Neuronal stem cell (in vitro differentiated cells): ENCODE data around the gene CCDC85B.

Experiments
- DNase-seq: peaks from one replicate; pipeline ENCODE4 v3.0.0-alpha.2; 2013; ENCODE audit warnings: low spot score
- H2AFZ ChIP-seq: one replicate; pipeline ENCODE4 v1.6.1; 2013; ENCODE audit warnings: mild to moderate bottlenecking, low read length, inconsistent platforms
- H2AK5ac ChIP-seq: 2 replicates; pipeline ENCODE4 v1.6.1; 2013; ENCODE audit warnings: low read depth, mild to moderate bottlenecking, inconsistent platforms, low read length, moderate library complexity, mixed read lengths
- H2BK120ac ChIP-seq: 2 replicates; pipeline ENCODE4 v1.6.1; 2013; ENCODE audit warnings: low read depth, mild to moderate bottlenecking, inconsistent platforms, low read length, moderate library complexity, mixed read lengths
- H2BK12ac ChIP-seq: one replicate; pipeline ENCODE4 v1.6.1; 2013; ENCODE audit warnings: low read length, inconsistent platforms
- H2BK15ac ChIP-seq: 2 replicates; pipeline ENCODE4 v1.6.1; 2013; ENCODE audit warnings: mild to moderate bottlenecking, low read length, inconsistent platforms, mixed read lengths
- H2BK5ac ChIP-seq: one replicate; pipeline ENCODE4 v1.6.1; 2013; ENCODE audit warnings: inconsistent platforms, mild to moderate bottlenecking, low read length, moderate library complexity
- H3K14ac ChIP-seq: one replicate; pipeline ENCODE4 v1.6.1; 2013; ENCODE audit warnings: low read length, inconsistent platforms
- H3K18ac ChIP-seq: 2 replicates; pipeline ENCODE4 v1.6.1; 2013; ENCODE audit warnings: low read length, inconsistent platforms
- H3K23ac ChIP-seq: 2 replicates; pipeline ENCODE4 v1.6.1; 2013; ENCODE audit warnings: low read depth, mild to moderate bottlenecking, mixed read lengths, low read length, inconsistent platforms; ENCODE audit not compliant: poor library complexity
- H3K27ac ChIP-seq: replicated peaks from 3 replicates; pipeline ENCODE4 v1.5.1; 2013; ENCODE audit warnings: low read length, inconsistent platforms
- H3K27me3 ChIP-seq, 3 experiments: 2 replicates each; pipeline ENCODE4 v1.6.1; 2013; ENCODE audit warnings: low read length in 3 of 3, mild to moderate bottlenecking in 2 of 3, inconsistent platforms in 1 of 3, low read depth in 1 of 3, mixed read lengths in 1 of 3, moderate library complexity in 1 of 3; ENCODE audit not compliant: control insufficient read depth in 3 of 3, insufficient read depth in 3 of 3
- H3K36me3 ChIP-seq, 2 donors: replicated peaks in 1 of 2; 2 replicates each; pipeline ENCODE4 v1.6.1; 2013; ENCODE audit warnings: low read length in 2 of 2; ENCODE audit not compliant: control insufficient read depth in 2 of 2, insufficient read depth in 2 of 2
- H3K4ac ChIP-seq: 2 replicates; pipeline ENCODE4 v1.6.1; 2013; ENCODE audit warnings: inconsistent platforms, mild to moderate bottlenecking, low read length, moderate library complexity
- H3K4me1 ChIP-seq, 2 donors: 1 replicate in 1 of 2; 2 replicates in 1 of 2; pipeline ENCODE4 v1.6.1; 2013; ENCODE audit warnings: low read length in 2 of 2, low read depth in 1 of 2; ENCODE audit not compliant: control insufficient read depth in 2 of 2, insufficient read depth in 1 of 2
- H3K4me2 ChIP-seq: one replicate; pipeline ENCODE4 v1.6.1; 2013; ENCODE audit warnings: mild to moderate bottlenecking, low read length, inconsistent platforms; ENCODE audit not compliant: insufficient read depth, poor library complexity, severe bottlenecking
- H3K4me3 ChIP-seq, 2 donors: 2 replicates each; pipeline ENCODE4 v1.5.1; 2013; ENCODE audit warnings: low read length in 2 of 2, mild to moderate bottlenecking in 2 of 2, inconsistent platforms in 1 of 2, moderate library complexity in 1 of 2
- H3K79me1 ChIP-seq: one replicate; pipeline ENCODE4 v1.6.1; 2013; ENCODE audit warnings: low read depth, mild to moderate bottlenecking, inconsistent platforms, low read length, moderate library complexity
- H3K9ac ChIP-seq: one replicate; pipeline ENCODE4 v1.6.1; 2013; ENCODE audit warnings: mild to moderate bottlenecking, low read depth, low read length, inconsistent platforms; ENCODE audit not compliant: poor library complexity
- H3K9me3 ChIP-seq, 2 donors: replicated peaks in 1 of 2; 2 replicates each; pipeline versions ENCODE3 to v1.6.1; 2013; ENCODE audit warnings: low read length in 2 of 2, mild to moderate bottlenecking in 2 of 2, inconsistent platforms in 1 of 2, low read depth in 1 of 2, mixed read lengths in 1 of 2, moderate library complexity in 1 of 2; ENCODE audit not compliant: control insufficient read depth in 2 of 2, insufficient read depth in 1 of 2
- H4K8ac ChIP-seq: one replicate; pipeline ENCODE4 v1.6.1; 2013; ENCODE audit warnings: low read depth, mild to moderate bottlenecking, inconsistent platforms, low read length, moderate library complexity
- H4K91ac ChIP-seq: one replicate; pipeline ENCODE4 v1.6.1; 2013; ENCODE audit warnings: low read length, low read depth, mild to moderate bottlenecking, inconsistent platforms; ENCODE audit not compliant: poor library complexity
- WGBS, 2 donors: extraction: QIAGEN DNeasy Blood & Tissue Kit; methylation state at CpG; one replicate each; pipeline ENCODE4 v1.1.7; 2013; ENCODE audit warnings: missing lambda C conversion rate in 2 of 2, mixed read lengths in 1 of 2; ENCODE audit not compliant: insufficient read length in 2 of 2, insufficient replicate concordance in 1 of 2; ENCODE audit errors: extremely low coverage in 2 of 2; 5-methylcytosine and 5-hydroxymethylcytosine counted together

Gene CCDC85B

DNA sequence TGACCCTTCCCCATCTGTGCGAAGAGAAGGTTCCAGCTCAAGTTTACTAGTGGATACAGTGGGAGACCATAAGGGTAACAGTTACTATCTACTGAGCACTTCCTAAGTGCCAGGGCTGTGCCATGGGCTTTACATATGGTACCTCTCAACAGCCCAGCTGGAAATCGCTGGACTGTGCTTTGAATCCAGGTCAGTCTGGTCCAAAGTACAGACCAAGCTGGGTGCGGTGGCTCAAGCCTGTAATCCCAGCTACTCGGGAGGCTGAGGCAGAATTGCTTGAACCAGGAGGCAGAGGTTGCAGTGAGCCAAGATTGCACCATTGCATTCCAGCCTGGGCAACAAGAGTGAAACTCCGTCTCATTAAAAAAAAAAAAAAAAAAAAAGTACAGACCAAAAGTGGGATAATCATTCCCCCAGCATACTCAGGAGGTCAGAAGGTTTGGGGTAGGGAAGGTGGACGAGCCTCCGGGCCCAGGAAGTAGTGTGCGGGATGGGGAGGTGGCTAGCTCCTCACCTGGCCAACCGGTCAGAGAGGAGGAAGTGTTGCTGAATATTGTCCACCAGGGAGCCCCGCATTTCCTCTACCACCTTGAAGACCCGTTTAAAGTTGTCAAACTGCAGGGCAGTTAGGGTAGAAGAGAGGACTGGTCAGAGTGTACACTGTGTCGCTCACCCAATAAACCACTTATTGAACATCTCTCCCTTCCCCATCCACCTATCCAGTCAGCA is 4.5 kb upstream of the CCDC85B start:
- Histone ChIP-seq H3K4me2 (no peak overlapping the region), H3K14ac (no peak overlapping the region), H3K4ac (no peak overlapping the region), H3K27me3 (peaks cover 0 to 13% (median 0%) of the 10 kb centered on the region in 3 experiments), H4K8ac (no peak overlapping the region), H4K91ac (no peak overlapping the region), H3K27ac (no peak overlapping the region), H2BK5ac (no peak overlapping the region), H3K23ac (no peak overlapping the region), H2AK5ac (no peak overlapping the region), H3K79me1 (peaks cover 3% of the 10 kb centered on the region), H2BK12ac (no peak overlapping the region), H3K18ac (no peak overlapping the region), H3K4me3 (no peak overlapping the region), H3K36me3 (peaks cover 33 to 53% of the 10 kb centered on the region in 2 donors), H3K9ac (no peak overlapping the region), H2BK15ac (no peak overlapping the region), H2AFZ (no peak overlapping the region), H3K4me1 (peaks cover 13 to 17% of the 10 kb centered on the region in 2 donors), H2BK120ac (no peak overlapping the region), H3K9me3 (no peaks in the 10 kb centered on the region)
- no CpG with 5 or more reads among the region's 12 CpGs for WGBS, 2 donors
- DNase-seq = no peak

DNA sequence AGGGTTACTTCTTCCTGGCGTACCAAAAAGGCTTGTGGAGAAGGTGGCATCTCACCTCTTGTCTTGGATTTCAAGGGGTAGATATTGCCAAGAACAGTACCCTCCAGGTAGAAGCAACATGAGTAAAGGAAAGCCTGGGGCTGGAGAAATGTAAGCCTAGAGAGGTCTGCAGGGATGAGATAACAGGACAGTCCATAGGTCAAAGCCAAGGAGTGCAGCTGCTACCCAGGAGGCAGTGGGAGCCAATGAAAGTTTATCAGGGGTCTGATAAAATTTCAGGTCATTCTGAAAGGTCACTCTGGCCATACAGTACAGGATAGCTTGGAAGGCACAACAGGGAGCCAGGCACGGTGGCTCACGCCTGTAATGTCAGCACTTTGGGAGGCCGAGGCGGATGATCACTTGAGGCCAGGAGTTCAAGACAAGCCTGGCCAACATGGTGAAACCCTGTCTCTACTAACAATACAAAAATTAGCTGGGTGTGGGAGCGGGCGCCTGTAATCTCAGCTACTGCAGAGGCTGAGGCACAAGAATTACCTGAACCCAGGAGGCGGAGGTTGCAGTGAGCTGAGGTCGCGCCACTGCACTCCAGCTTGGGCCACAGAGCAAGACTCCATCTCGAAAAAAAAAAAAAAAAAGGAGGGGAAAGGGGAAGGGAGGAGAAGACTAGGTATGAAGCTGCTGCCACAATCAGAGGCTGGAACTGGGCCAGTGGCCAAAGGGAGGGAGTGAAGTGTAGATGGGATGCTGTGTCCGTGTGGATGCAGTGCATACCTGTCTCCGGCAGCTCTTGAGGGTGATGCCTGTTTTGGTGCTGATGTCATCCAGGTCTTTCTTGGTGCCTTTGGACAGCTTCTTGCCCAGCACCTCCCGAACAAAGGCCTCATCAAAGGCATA is 3.4 kb upstream of the CCDC85B start:
- H2AK5ac ChIP-seq = no peak overlapping the region
- no peak overlapping the region for H2BK15ac ChIP-seq
- no peak overlapping the region for H2BK5ac ChIP-seq
- no peak overlapping the region for H3K14ac ChIP-seq
- no peak overlapping the region for H2AFZ ChIP-seq
- peaks cover 3% of the 10 kb centered on the region for H3K79me1 ChIP-seq
- H4K91ac ChIP-seq = no peak overlapping the region
- peaks cover 33 to 49% of the 10 kb centered on the region in 2 donors for H3K36me3 ChIP-seq
- H3K27ac ChIP-seq = peak overlapping the region; percentile 95
- H2BK120ac ChIP-seq = no peak overlapping the region
- peaks cover 0 to 15% (median 0%) of the 10 kb centered on the region in 3 experiments for H3K27me3 ChIP-seq
- H3K18ac ChIP-seq = no peak overlapping the region
- H3K9ac ChIP-seq = peak overlapping the region; percentile 95
- H4K8ac ChIP-seq = no peak overlapping the region
- no peak overlapping the region for H3K23ac ChIP-seq
- peak overlapping the region; percentile 93 to 95 for H3K4me3 ChIP-seq
- peaks cover 20 to 23% of the 10 kb centered on the region in 2 donors for H3K4me1 ChIP-seq
- WGBS, 2 donors = no CpG with 5 or more reads among the region's 14 CpGs
- H3K9me3 ChIP-seq = no peaks in the 10 kb centered on the region
- no peak overlapping the region for H2BK12ac ChIP-seq
- H3K4me2 ChIP-seq = peak overlapping the region; percentile 69
- H3K4ac ChIP-seq = no peak overlapping the region
- DNase-seq = no peak

- WGBS, 2 donors = no CpG with 5 or more reads among the region's 23 CpGs
- no peak overlapping the region for H3K14ac ChIP-seq
- no peak overlapping the region for H4K91ac ChIP-seq
- peak overlapping the region; percentile 8 for H3K4ac ChIP-seq
- H2BK5ac ChIP-seq = peak overlapping the region; percentile 96
- H3K9ac ChIP-seq = peak overlapping the region; percentile 95
- H2BK15ac ChIP-seq = peak overlapping the region; percentile 40
- peak overlapping the region; percentile 69 for H3K4me2 ChIP-seq
- H2AFZ ChIP-seq = peak overlapping the region; percentile 94
- H3K23ac ChIP-seq = peak overlapping the region; percentile 99
- H3K4me1 ChIP-seq = peaks cover 21 to 29% of the 10 kb centered on the region in 2 donors
- peaks cover 3% of the 10 kb centered on the region for H3K79me1 ChIP-seq
- H3K27me3 ChIP-seq = peaks cover 0 to 15% (median 0%) of the 10 kb centered on the region in 3 experiments
- no peaks in the 10 kb centered on the region for H3K9me3 ChIP-seq
- peaks cover 28 to 42% of the 10 kb centered on the region in 2 donors for H3K36me3 ChIP-seq
- H3K4me3 ChIP-seq = peak overlapping the region; percentile 93 to 95
- H4K8ac ChIP-seq = no peak overlapping the region
- no peak overlapping the region for H2BK120ac ChIP-seq
- H2AK5ac ChIP-seq = peak overlapping the region; percentile 36
- no peak for DNase-seq
- H3K27ac ChIP-seq = peak overlapping the region; percentile 95
- H3K18ac ChIP-seq = peak overlapping the region; percentile 97
- H2BK12ac ChIP-seq = no peak overlapping the region
Observed at GRCh38 chr11:65887723-65888162, 2.7 kb upstream of the CCDC85B start.
